ENCODE measurements around the gene KLHL40. TPM values are rescaled to one million over a fixed set of nuclear protein-coding genes. Genes with fewer than 3 reads are reported as not detected.

The KLHL40 gene
- total RNA-seq, 1 experiment from 2014 or later: not detected

DNA sequence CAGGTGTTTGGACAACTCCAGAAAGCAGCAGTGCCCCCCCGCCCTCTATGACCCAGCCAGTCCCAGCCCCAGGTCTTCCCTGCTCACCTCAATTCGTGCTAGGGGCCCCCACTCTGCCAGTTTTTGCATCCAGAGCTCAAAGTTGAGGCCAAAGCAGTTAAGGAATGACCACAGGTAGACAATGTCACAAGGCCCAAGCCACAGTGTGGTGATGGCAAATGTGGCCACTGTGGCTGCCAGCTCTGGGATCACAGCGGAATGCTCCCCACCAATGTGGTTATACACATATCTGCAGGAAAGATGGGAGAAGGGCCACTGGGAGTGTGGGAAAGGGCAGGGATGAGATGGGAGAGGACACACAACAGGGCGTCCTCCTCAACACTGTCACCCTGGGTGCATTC is 8.2 kb downstream of the KLHL40 start:
- Histone ChIP-seq H3K4me2 (ENCODE audit: insufficient read depth, insufficient read length, low read length) (no peak overlapping the region), H3K9me3 (ENCODE audit: control insufficient read depth, low read depth, low read length) (no peaks in the 10 kb centered on the region), H3K23me2 (ENCODE audit: insufficient read length, low read depth, low read length, poor library complexity, severe bottlenecking) (no peaks in the 10 kb centered on the region), H2AFZ (ENCODE audit: low read length) (no peak overlapping the region), H2BK12ac (ENCODE audit: insufficient read length, low read depth, low read length) (no peak overlapping the region), H2AK5ac (ENCODE audit: insufficient read length, low read length) (no peak overlapping the region), H4K8ac (replicated peaks; ENCODE audit: insufficient read length, low read depth, low read length) (no peak overlapping the region), H2BK15ac (ENCODE audit: low read depth, low read length) (no peak overlapping the region), H2BK120ac (ENCODE audit: low read depth, low read length, poor library complexity, severe bottlenecking) (no peak overlapping the region), H4K20me1 (ENCODE audit: control insufficient read depth, insufficient read depth, insufficient read length) (no peaks in the 10 kb centered on the region), H3K27ac (ENCODE audit: insufficient read length, low read depth, low read length) (no peak overlapping the region), H3K14ac (ENCODE audit: insufficient read depth, low read length) (no peak overlapping the region; the same call in 1 of the 2 replicates), H3K4ac (ENCODE audit: low read depth, low read length) (no peak overlapping the region), H2BK5ac (ENCODE audit: insufficient read length, low read length) (no peak overlapping the region), H3K23ac (ENCODE audit: insufficient read length, low read depth, low read length) (no peak overlapping the region), H3K79me2 (ENCODE audit: insufficient read depth, low read length) (no peaks in the 10 kb centered on the region), H2BK20ac (ENCODE audit: low read depth, low read length, poor library complexity, severe bottlenecking) (no peak overlapping the region), H3T11ph (ENCODE audit: low read length) (no peak overlapping the region), H3K56ac (ENCODE audit: insufficient read length, low read depth, low read length) (no peak overlapping the region), H3K9ac (ENCODE audit: extremely low read depth, insufficient read length, low read length) (no peak overlapping the region), H3K18ac (ENCODE audit: insufficient read length, low read depth, low read length) (no peak overlapping the region), H3K79me1 (ENCODE audit: insufficient read depth, low read depth, low read length, poor library complexity, severe bottlenecking) (no peaks in the 10 kb centered on the region), H3K4me1 (ENCODE audit: insufficient read depth, low read length) (no peaks in the 10 kb centered on the region; the same call in 1 of the 2 replicates), H3K27me3 (ENCODE audit: insufficient read depth, low read length) (no peaks in the 10 kb centered on the region; the same call in 1 of the 2 replicates), H4K91ac (ENCODE audit: insufficient read length, low read depth, low read length) (no peak overlapping the region), H4K5ac (ENCODE audit: insufficient read length, low read depth, low read length) (no peak overlapping the region)
- TF ChIP-seq, protein P1, sequence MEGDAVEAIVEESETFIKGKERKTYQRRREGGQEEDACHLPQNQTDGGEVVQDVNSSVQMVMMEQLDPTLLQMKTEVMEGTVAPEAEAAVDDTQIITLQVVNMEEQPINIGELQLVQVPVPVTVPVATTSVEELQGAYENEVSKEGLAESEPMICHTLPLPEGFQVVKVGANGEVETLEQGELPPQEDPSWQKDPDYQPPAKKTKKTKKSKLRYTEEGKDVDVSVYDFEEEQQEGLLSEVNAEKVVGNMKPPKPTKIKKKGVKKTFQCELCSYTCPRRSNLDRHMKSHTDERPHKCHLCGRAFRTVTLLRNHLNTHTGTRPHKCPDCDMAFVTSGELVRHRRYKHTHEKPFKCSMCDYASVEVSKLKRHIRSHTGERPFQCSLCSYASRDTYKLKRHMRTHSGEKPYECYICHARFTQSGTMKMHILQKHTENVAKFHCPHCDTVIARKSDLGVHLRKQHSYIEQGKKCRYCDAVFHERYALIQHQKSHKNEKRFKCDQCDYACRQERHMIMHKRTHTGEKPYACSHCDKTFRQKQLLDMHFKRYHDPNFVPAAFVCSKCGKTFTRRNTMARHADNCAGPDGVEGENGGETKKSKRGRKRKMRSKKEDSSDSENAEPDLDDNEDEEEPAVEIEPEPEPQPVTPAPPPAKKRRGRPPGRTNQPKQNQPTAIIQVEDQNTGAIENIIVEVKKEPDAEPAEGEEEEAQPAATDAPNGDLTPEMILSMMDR (conservative IDR thresholded peaks at IDR 0.05): no peak
- Mint-ChIP-seq H3K4me1 (peaks cover 17 to 22% of the 10 kb centered on the region in 2 experiments), H3K36me3 (ENCODE audit: insufficient read depth in 1 of 3, low read depth in 3 of 3) (no peaks in the 10 kb centered on the region; a peak in 1 of 7 replicates), H3K9me3 (no peaks in the 10 kb centered on the region), H3K4me3 (no peak overlapping the region), H3K27ac (no peak overlapping the region), H3K27me3 (ENCODE audit: low read depth) (peaks cover 9% of the 10 kb centered on the region)
- no CpG with 5 or more reads among the region's 4 CpGs for WGBS (ENCODE audit: extremely low coverage, insufficient read length, low lambda C conversion rate)
- no peak for DNase-seq

All from H9 (cell line).